Smooth muscle cell of trachea (primary cell): ENCODE data around the gene SUMF2. TPM values are rescaled to one million over a fixed set of nuclear protein-coding genes. Genes with fewer than 3 reads are reported as not detected.

Source experiments
- total RNA-seq: library from RNA; depleted of rRNA; stranded (reverse); fragments of >200 nt; gene quantifications from 2 replicates; pipeline ENCODE4 v1.2.1, GENCODE V29; 2014

SUMF2 gene
- total RNA-seq = 229 and 259 TPM in 2 replicates

DNA sequence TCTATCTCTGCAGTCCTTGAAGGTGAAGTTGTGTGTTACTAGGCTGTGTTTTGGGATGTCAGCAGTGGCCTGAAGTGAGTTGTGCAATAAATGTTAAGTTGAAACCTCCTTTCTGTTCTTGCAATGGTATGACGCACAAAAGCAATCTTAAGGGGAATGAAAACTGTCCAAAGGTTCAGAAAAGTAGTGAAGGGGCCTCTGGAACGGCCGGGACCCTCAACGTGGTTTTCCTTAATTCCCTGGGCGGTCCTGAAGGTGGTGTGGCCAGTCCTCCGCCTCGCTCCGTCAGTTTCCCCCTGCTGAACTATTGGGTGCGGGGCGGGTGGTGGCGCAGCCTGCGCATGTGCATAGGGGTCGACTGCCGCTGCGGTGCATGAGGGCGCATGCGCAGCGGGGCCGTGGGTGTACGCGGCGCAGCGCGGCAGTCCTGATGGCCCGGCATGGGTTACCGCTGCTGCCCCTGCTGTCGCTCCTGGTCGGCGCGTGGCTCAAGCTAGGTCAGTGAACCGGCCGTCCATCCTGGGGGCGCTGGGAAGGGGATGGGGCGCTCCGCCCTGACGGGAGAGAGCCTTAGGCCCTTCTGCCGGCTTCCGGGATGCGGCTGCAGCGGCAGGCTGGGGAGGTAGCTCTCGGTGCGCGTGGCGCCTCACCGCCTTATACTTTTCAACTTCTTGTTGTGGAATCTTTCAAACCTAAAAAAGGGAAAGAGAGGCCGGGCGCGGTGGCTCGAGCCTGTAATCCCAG lies at the start of gene SUMF2:
SUMF2 (plus strand) TSS at position 405 of the 744 bp plus-strand sequence; CDS start at position 431, 26 bp downstream.

DNA sequence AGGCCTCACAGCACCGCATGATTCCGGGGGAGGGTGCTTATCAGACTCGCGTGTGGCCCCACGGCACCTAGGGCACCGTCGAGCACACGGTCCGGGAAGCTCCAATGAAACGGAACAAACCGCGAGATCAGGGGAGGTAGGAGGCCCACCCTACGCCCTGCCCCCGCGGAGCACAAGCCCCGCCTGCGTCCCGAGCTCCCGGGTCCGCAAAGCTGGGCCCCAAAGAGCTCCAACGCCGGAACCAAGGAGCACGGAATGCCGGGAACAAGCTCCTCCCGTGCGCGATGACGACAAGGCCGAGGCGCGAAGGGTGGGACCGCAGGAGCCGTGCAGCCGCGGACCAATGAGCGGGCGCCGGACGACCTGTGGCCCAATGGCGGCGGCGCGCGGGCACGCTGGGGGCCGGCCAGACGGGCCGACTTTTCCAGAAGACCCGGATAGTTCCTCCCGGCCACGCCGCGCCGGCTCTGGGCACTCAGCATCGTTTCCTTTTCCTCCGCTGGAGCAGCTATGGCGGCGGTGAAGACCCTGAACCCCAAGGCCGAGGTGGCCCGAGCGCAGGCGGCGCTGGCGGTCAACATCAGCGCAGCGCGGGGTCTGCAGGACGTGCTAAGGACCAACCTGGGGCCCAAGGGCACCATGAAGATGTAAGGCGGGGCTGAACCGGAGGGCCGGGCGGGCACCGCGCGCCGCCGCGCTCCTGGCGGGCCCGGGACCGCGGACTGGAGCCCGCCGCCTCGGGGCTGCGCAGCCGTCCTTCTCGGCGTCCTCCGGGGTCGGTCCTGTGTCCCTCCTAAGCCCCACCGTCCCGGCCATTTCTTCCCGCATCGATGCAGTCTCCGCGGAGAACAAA lies 12.5 kb upstream of the SUMF2 start, which contains the start of the genes CCT6A and PSPH:
CCT6A (plus strand) TSS at position 427 of the 853 bp plus-strand sequence; CDS start at position 511, 84 bp downstream.
PSPH (minus strand) TSS at position 106 of the 853 bp plus-strand sequence. CDS start 30,232 bp downstream, outside the sequence.

DNA sequence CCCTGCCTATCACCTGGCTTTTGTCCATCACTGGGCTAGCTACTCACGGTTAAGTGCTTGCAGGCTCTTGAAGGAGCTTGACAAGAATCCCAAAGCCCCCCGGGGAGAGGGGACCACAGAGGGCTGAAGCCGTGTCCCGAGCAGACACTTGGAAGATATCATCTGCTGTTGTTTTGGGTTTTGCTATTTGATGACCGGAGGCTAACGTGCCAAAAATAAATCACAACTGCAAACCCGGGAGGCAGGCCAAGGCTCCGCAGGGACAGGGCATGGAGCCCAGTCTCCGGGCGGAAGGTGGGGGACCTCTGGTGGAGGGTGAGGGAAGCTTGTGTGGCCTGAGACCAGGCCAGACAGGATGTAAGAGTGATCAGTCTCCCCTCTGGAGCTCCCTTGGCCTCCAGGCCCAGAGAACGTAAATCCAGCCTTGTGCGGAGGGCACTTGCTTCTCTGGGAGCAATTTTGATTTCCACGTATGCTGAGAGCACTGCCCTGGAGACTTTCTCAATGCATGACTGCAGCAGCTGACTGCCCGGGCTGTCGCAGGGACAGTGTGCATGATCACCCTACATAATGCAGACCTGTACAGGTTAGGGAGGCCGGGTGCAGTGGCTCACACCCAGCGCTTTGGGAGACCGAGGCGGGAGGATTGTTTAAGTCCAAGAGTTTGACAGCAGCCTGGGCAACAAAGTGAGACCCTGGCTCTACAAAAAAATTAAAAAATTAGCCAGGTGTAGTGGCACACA lies 28.9 kb downstream of the SUMF2 start, which contains the start of gene PHKG1:
PHKG1 (minus strand) TSS at position 164 of the 743 bp plus-strand sequence. CDS start 4,011 bp downstream, outside the sequence.

DNA sequence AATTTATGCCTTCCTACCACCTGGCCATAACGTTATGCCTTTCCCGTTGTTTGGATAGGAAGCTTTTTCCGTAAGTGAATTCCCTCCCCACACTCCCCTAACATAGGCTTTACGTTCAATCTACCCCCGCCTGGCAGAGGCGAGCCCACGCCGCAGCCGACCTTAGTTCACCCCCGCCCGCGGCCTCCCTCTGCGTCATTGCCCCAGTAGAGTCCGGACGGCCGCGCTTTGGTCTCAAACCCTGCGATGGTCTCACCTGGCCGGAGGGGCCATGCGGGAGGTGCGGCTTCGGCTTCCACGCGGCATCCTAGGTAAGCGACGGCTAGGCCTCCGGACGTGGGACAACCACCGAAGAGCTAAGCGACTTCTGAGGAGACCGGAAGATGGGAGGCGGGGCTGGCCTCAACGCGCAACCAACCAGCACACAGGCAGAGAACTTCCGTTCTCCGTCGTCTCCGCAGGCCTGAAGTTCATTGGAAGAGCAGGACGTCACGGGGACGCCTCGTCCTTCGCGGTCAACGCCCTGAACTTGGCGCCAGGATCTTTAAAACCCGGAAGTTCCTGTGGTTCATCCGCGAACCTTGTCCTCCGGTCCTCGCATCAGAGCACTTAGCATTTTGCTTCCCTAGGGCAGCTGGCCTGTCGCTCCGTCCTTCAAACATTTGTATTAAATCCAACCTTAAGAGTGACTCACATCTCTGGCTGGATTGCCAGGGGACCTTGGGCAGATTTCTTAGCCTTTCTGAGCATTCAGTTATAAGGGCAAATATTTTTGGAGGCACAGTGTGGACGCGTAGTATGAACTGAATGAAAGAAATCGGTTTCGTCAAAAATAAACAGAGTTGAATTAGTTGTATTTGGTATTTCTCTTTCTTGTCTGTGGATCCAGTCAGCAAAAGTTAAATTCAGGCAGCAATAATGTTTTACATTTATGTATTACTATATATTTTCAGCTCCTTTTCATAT lies 42.3 kb downstream of the SUMF2 start, which contains the start of gene CHCHD2:
CHCHD2 (minus strand) TSS at position 369 of the 966 bp plus-strand sequence; CDS start at position 306, 63 bp downstream.

DNA sequence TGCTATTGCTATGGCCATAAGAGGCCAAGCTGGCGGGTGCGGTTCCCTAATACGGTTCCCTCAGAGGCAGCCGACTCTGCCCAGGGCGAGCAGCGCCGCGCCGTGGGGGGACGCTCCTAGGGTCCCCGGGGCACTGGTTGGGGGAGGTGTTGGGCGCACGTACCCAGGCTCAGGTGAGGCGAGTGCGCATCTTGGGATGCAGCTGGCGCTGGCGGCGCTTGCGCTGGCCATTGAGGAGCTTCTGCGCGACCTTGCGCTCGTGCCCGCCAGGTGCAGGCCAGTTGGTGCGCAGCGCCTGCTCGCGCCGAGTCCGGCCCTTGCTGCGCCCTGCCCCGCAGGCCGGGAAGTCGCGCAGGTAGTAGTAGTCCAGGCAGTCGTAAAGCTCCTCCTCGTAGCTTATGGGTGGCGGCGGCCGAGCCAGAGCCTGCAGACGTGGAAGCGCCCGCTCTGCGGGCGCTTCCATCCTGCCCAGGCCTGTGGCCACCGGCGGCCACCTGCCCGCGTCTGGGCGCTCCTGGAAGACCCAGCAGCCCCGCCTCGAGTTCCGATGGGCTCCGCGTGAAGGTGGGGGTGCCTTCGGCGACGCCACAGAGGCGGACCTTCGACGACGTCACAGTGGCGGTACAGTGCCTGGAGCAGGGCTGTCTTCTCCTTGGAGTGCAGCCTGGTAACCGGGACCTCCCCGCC lies 51.9 kb downstream of the SUMF2 start, which contains the start of gene NUPR2:
NUPR2 (minus strand) TSS at position 566 of the 687 bp plus-strand sequence; CDS start at position 463, 103 bp downstream.

Other genes starting within 250 kb of the SUMF2 start
- not detected in 2 replicates for gene SEPTIN14, start 201.5 kb upstream of the SUMF2 start, total RNA-seq
- gene ZNF713, start 176.8 kb upstream of the SUMF2 start, total RNA-seq = 0.58 and 1.2 TPM in 2 replicates
- gene MRPS17, start 112.4 kb upstream of the SUMF2 start, total RNA-seq = 10.3 and 12.8 TPM in 2 replicates
- 40.0 and 57.3 TPM in 2 replicates for gene NIPSNAP2, start 99.7 kb upstream of the SUMF2 start, total RNA-seq
- 50.3 and 60.8 TPM in 2 replicates for gene PSPH, start 12.8 kb upstream of the SUMF2 start, total RNA-seq
- 111 and 186 TPM in 2 replicates for gene CCT6A, start 12.5 kb upstream of the SUMF2 start, total RNA-seq
- gene PHKG1, start 28.7 kb downstream of the SUMF2 start, total RNA-seq = 0.99 and 1.6 TPM in 2 replicates
- gene CHCHD2, start 42.2 kb downstream of the SUMF2 start, total RNA-seq = 203 and 460 TPM in 2 replicates
- not detected in 2 replicates for gene NUPR2, start 52.1 kb downstream of the SUMF2 start, total RNA-seq